ENCODE measurements around the gene RBBP4.

GRCh38 chr1:32680642-32681041 is 29.6 kb downstream of the RBBP4 start:
- TF ChIP-seq ZNF891 (CRISPR knock-in tag; IDR thresholded peaks at IDR 0.05) (no peak), EHMT2 (IDR thresholded peaks at IDR 0.05; ENCODE audit: borderline replicate concordance, low read depth, low read length) (no peak), ZC3H13 (CRISPR knock-in tag; IDR thresholded peaks at IDR 0.05) (no peak), ZNF430 (CRISPR knock-in tag; IDR thresholded peaks at IDR 0.05) (no peak), YY1 (IDR thresholded peaks at IDR 0.05; ENCODE audit: insufficient read depth, insufficient replicate concordance, low read depth, low read length) (no peak), PBX3 (CRISPR knock-in tag; IDR thresholded peaks at IDR 0.05; ENCODE audit: borderline replicate concordance) (no peak), NFE2L1 (CRISPR knock-in tag; IDR thresholded peaks at IDR 0.05; ENCODE audit: borderline replicate concordance) (no peak)
- TF ChIP-seq, protein P1, sequence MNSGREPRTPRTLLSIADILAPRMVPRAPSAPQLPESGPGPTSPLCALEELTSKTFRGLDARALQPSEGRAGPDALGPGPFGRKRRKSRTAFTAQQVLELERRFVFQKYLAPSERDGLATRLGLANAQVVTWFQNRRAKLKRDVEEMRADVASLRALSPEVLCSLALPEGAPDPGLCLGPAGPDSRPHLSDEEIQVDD (CRISPR knock-in tag; IDR thresholded peaks at IDR 0.05; ENCODE audit: borderline replicate concordance): no peak
- TF ChIP-seq, protein P2, sequence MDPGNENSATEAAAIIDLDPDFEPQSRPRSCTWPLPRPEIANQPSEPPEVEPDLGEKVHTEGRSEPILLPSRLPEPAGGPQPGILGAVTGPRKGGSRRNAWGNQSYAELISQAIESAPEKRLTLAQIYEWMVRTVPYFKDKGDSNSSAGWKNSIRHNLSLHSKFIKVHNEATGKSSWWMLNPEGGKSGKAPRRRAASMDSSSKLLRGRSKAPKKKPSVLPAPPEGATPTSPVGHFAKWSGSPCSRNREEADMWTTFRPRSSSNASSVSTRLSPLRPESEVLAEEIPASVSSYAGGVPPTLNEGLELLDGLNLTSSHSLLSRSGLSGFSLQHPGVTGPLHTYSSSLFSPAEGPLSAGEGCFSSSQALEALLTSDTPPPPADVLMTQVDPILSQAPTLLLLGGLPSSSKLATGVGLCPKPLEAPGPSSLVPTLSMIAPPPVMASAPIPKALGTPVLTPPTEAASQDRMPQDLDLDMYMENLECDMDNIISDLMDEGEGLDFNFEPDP (CRISPR knock-in tag; conservative IDR thresholded peaks at IDR 0.05): no peak
